Dermis blood vessel endothelial cell (primary cell): ENCODE measurements around the gene PIK3C2G. TPM values are rescaled to one million over a fixed set of nuclear protein-coding genes. Genes with fewer than 3 reads are reported as not detected.

ENCODE experiments used
- DNase-seq: peaks from one replicate; pipeline ENCODE4 v3.0.0; 2010
- total RNA-seq: library from RNA; depleted of rRNA; stranded (reverse); fragments of >200 nt; gene quantifications from 2 replicates; pipeline ENCODE4 v1.2.3, GENCODE V29; 2014

The PIK3C2G gene
- total RNA-seq, 1 donor from 2014 or later, result 1.0 TPM

DNA sequence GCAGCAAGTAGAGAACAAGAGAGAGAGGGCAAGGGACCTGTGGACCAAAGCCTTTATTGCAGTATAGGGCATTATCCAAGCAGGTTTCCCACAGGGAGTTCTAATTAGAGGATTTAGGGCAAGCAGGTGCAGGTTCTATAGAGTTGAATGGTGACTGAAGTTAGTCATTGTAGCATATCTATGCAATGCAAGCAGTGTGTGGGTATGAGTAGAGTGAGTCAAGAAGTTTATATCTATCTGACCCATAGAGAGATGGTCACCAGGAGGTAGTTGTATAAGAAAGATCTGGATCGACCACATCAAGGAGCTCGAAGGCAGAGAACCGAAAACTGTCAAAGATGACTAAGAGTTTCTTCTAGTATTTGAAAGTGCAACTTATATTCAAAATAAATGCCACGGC, 309.2 kb downstream of the PIK3C2G start:
- DNase-seq, result no peak

DNA sequence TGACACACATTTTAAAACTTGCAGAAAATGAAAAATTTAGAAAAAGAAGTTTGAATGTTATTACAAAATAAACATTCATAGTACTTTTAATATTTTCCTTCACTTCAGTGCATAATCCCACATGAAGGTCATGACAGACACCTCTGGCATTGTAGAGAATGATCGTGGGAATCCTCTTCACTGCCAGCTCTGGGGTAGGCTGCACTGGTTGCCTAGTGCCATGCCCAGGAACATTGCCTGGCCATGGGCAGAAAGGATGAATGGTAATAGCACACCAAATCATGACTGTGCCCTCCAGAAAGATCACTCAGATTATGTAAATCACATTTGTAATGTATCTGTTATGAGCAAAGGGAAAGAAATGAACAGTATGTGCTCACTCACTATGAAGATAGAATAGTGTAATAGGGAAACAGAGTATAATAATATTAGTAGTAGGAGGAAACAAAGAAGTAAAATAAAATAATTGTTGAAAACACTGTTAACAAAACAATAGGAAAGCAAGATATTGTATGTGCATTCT, 314.8 kb downstream of the PIK3C2G start:
- no peak for DNase-seq

DNA sequence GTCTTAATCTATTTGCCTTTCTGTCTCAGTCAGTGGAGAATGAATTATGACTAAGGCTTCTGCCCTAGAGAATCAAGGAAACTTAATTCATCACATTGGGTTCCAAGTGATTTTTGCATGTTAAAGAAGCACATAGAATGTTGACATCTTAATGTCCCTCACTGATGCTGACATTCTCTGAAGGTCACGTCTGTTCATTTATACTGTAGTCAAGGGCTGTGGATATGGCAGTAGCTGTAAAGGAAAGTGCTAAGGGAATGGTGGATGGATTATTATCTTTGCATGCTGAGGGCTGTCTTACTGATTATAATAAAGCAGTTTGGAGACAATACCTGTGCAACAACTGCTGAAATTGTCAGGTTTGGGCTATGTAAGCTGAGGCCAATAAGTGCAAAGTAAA, 315.3 kb downstream of the PIK3C2G start:
- DNase-seq, result no peak

DNA sequence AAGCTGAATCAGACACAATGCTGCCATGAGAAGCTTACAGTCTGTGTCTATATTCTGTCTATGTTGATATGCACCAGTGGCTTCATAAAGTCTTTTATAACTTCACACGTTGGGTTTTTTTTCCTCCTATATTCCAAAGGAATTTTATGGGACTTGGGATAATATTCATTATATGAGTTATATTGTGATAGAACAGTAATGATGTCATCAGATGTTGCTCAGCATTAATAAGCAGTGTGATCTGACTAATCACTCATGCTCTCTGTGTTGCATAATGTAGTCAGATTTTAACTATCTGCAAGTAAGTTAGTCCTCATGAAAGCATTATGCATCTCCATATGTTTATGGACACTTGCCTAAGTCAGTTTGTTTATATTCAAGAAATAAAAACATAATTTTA, 316.9 kb downstream of the PIK3C2G start:
- no peak for DNase-seq

DNA sequence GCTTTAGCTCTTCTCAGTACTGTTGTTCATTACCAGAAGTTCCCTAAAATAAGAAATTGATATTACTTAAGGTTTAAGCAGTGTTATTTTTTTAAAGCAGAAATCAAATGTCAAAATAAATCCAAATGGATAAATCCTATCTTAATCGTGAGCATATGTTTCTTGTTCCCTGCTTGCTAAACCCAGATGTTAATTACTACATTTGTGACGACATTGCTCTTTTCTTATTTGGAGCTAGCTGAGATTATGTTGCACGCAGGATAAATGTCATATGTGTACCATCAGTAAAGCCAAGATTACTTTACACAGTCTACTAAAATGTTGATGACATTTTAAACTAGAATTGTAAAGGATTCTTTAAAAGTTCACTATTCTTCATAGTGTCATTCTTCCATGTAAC, 319.0 kb downstream of the PIK3C2G start:
- no peak for DNase-seq

DNA sequence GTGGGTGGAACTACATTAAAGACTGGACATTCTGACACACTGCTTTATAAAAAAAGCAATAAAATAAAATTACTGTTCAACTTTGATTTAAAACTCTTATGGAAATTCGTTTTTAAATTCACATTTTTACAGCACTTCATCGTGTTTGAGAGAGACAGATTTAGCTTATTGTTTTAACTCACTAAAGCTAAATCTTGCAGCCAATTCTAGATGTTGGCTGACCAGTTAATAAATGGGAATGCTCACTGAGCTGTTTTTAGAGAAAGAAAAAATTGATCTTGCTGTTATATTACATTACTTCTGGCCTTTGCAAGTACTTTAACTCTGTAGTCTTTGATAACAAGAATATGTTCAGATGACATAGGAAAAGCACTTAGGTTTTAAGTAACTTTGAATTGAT, 319.4 kb downstream of the PIK3C2G start:
- DNase-seq, result no peak

DNA sequence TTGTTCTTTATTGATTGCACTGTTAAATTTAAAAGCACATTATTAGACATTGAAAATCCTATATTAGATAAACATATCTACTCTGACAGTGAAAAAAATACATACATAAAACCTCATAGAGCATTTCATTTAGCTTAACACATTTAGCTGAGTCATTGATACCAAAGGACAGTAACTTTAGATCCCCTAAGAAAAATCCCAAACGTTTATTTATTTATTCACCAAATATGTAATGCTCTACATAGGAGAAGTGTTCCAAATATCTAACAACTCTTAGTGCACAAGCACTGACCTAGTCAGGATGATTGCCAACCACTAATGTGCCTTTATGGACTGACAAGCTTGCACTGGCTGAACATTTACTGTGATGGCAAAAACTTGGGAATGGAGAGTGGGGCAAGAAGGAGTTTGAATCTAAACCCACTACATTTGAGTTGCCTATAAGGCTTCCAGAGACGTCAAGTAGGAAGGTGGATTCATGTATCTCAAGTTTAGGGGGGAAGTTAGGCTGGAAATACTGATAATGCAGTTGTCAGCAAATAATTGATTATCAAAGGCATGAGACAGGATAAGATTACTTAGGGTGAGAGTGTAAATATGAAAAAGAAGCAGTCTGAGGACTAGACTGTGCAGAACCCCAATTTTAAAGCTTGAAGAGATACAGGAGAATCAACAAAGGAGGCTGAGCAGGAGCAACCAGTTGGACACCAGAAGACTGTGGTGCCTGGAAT, 320.1 kb downstream of the PIK3C2G start:
- no peak for DNase-seq

DNA sequence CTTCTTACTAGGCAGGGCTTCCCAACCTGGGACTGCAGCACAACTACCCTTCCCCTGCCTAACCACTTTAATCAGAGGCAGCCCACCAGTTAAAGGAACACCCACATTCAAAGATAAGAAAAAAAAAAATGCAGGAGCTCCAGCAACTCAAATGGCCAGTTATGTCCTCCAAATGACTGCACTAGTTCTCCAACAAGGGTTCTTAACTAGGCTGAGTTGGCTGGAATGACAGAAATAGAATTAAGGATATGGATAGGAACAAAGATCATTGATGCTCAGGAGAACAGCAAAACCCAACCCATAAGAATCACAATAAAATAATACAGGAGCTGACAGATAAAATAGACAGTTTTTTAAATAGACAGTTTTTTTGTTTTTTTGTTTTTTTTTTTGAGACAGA, 322.3 kb downstream of the PIK3C2G start:
- no peak for DNase-seq

DNA sequence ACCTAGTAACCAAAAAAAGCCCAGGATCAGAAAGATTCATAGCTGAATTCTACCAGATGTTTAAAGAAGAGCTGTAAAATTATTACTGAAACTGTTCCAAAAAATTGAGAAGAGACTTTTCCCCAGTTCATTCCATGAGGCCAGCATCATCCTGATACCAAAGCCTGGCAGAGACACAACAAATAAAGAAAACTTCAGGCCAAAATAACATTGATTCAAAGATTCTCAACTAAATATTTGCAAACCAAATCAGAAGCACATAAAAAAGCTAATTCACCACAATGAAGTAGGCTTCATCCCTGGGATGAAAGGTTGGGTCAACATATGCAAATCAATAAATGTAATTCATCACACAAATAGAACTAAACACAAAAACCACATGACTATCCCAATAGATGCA, 325.3 kb downstream of the PIK3C2G start:
- DNase-seq, result no peak

DNA sequence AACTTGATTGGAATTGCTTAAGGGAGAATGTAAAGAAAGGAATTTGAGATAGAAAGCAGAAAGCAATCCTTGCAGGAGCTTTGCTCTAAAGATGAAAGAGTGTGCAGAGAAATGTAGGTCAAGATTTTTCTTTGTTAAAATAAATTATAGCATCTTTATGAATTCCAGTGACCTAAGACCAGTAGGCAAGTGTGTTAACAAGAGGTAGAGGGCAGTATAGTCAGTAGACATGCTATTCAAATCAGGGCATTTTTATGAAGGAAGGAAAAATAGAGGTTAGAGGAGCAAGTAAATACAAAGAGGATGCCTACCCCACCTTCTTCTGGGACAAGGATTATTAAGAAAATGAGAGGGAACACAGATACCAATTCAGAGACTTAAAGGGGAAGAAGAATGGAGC, 328.0 kb downstream of the PIK3C2G start:
- DNase-seq, result no peak

DNA sequence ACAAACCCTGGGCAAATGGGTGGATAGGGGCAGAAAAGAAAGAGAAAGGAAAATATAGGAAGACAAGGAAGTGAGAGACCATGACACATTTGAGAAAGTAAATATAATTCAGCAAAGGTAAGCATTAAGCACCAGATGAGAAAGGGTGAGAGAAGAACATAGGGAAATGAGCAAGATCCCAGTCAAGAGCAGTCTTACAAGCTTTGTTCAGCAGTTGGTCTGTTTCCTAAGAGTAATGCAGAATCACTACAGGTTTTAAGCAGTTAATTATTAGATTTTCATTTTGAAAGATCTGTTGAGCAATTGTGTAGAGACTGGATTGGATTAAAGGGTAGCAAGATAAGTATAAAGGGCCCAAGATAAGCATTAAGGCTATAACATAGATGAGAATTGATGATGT, 330.2 kb downstream of the PIK3C2G start:
- DNase-seq, result no peak

DNA sequence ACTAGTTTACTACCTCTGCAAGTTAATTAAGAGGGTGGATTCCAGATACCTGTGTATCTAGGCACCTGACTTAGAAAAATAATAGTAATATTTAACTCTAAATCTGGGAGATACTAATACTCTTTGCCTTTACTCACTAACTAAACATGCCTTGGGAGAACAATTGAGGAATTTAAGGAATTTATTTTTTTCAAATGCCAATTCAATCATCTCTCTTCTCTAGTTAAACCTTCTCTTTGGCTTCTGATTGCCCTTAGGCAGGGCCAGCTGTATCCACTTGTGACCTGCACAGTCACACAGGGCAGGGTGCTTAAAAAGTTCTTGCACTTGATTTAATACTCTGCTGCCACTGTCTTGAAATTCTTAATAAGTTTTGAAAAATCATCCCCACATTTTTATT, 334.1 kb downstream of the PIK3C2G start:
- DNase-seq, result no peak

DNA sequence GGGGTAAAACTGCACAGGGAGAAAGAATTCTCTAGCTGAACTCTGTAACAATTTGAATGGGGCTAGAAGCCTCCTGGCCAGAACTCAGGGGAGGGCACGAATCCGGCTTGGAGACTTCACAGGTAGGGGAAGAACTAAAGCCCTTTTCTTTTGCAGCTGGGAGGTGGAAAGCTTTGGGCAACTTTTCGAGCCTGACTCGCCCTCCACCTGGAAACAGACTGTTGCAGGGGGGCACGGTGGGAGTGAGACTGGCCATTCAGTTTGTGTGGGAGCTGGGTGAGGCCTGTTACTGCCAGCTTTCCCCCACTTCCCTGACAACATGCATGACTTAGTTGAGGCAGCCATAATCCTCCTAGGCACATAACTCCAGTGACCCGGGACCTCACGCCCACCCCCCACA, 340.6 kb downstream of the PIK3C2G start:
- no peak for DNase-seq

DNA sequence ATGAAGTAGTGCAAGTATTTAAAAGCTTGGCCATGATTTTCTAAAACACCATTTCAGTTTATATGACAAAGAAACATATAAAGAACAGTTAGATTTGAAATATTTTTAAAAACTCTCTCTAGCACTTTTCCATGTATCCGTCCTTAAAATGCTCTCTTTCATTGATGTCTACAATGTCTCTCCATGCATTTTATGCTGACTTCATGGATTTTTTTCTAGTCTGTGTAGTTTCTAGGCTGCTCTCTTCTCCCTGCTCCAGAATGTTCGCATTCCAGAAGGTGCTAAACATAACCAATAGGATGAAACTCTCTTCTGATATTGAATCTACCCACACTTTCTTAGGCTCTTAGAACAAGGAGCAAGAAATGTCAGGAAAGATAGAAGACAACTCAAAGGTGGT, 351.7 kb downstream of the PIK3C2G start:
- DNase-seq, result no peak

DNA sequence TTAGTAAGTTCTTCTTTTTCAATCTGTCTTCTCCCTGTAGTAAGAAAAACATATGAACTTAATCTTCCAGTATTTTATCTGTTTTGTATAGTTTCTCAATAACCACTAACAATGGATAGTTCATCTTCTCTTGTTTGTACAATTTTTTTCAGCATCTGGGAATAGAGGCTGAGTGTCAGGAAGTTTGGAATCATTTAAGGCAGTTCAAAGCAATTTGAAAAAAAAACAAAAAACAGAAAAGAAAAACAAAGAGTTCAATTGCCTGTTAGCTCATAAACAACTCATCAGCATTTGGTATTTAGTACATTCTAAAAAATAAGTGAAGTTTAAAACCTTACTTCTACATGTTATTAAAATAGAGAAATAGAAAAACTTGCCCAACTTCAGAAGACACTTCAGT, 359.7 kb downstream of the PIK3C2G start:
- DNase-seq, result no peak

DNA sequence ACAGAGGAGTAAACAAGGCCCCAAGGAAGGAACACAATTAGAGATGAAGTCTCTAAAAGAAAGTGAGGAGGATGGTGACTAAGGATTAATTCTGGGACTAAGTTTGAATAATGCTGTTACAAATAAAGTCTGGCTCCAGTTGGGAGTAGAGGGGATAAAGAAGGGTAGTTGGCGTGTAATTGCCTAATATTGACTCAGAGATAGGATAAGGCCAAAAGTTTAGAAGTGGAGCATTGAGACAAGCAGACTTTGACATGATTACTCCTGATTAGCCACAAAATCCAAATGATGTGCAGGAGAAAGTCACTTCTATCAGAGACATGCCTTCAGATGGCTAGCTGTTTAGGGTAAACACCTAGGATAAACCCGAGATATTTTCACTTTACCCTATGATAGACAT, 368.1 kb downstream of the PIK3C2G start:
- DNase-seq, result no peak

DNA sequence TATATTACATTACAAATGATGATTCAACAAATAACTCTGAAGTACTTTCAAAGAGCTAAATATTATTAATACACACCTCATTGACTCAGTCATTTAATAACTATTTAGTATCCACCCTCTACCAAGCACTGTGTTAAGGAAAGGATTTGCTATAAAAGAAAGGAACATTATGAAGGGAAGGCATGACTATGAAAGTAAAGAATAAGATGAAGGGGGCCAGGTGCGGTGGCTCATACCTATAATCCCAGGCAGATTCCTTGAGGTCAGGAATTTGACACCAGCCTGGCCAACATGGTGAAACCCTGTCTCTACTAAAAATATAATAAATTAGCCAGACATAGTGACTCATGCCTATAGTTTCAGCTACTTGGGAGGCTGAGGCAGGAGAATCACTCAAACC, 368.6 kb downstream of the PIK3C2G start:
- no peak for DNase-seq

DNA sequence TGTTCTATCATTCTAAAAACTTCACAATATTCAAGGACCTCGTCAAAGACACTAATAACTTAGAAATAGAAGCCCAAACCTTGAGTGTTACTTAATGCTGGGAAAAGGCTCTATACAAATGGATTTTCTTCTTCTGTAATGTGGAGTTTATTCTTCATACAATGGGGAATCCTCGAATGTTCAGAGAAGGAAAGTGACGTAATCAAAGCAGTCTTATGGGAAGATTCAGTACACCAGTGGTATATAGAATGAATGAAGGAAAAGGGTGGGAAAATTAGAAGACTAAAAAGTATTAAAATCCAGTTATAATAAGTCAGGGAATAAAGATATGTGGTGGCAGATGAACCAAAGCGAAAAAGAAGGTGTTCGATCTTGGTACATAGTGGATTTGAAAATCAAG, 370.0 kb downstream of the PIK3C2G start:
- DNase-seq, result no peak

DNA sequence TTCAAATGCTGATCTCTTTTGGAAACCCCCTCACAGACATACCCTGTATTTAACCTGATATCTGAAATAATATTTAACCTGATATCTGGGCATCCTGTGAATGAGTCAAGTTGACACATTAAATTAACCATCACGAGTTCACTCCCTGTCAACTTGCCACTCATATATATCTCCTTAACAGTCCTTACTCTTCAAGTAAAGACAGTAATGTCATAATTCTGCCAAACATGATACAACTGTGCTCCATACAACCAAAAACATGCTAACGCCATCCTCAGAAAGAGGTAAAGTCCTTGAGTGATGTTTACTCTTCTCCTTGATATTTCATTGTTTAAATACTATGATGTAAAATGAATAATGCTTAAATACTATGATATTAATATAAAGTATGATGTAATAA, 371.5 kb downstream of the PIK3C2G start:
- no peak for DNase-seq

DNA sequence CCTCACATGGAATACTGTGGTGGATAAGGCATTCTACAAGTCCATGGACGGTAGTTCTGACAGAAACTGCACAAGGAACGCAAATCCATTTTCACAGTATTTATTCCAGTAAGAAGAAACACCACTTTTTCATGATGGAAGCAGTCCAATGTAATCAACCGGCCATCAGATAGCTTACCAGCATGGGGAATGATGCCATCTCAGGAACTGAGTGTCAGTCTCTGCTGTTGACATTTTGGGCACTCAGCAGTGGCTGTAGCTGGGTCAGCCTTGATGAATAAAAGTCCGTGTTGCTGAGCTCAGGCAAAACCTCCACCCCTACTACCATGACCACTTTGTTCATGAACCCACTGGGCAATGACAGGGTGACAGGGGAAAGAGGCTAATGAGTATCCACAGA, 373.1 kb downstream of the PIK3C2G start:
- DNase-seq, result no peak

DNA sequence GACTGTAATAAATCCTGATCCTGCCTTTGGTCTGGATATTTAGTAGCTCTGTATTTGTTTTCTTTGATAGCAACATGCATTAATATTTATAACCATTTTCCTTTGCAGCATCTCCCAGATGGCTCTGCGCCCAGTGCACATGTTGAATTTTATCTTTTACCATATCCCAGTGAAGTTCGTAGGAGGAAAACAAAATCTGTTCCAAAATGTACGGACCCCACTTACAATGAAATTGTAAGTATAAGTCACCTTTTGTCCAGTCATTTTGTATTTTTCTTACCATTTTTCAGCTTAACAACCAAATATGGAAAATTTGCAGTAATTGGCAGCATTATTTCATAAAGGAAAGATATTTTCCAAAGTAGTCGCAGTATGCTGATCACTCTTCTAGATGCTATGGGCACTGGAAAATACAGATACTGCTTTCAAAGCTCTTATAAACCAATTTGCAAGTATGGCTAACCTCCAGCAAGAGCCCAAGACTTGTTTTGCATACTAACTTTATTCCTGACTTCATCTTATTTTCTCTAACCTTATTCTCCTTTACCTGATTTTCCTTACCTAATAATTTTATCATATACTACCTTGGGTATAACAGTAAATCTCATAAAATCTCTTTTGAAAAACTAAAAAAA, 379.1 kb downstream of the PIK3C2G start:
- DNase-seq, result no peak

DNA sequence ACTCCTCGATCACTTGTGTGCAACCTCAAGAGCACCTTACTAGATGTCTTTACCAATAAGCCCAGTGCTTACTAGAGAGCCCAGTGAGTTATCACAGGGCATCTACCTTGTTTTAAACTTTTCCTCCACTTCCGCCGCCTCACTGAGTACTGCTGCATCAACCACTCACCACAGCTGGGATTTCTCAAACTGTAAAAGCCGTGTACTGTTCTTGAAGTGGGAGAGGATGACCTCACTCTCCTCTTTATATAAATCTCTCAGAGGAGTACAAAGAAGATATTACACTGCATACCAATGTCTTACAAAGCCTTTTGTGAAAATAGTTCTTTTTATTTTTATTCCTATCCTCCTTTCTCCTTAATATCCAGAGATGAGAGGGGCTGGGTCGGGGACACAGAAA, 382.4 kb downstream of the PIK3C2G start:
- DNase-seq, result no peak

DNA sequence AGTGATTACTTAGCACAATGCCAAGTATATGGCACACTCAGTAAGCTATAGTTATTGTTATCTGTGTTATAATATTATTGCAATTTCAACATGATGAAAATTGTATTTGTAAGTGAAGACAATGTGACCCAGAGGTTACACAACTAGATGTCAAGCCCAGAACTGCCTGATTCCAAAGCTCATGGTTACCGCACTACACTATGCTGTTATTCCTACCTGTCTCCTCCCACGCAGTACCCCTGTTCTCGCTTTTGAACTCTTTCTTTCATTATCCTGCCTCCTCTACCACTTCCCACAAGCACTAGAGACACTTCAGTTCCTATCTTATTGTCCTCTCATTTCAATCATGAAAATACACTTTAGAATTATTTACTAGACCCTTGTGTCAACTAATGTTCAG, 383.2 kb downstream of the PIK3C2G start:
- DNase-seq, result no peak

DNA sequence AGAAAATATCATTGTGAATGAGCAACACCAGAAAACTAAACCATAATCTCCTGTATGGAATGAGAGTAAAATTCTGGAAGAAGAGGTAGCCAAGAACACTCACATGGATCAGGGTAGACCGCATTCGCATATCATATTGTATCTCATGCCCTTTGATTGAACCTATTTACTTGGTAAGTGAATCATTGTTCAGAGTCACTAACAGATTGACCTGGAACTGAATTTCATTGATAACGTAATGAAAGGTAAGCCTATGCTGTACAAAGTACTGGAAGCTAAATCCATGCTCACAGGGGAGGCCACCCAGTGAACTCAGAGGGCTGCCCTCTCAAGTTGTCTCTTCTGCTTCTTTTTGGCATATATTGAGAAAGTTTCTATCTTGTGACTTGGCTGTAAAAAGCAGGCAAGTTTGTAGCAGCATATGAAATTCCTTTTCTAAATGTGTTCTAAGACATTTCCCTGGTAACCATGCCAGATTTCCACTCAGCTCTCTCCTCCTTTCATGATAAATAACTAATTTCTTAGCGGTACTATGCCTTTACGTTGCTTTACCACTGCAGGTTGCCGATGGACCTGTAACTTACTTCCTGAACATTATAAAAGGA, 385.1 kb downstream of the PIK3C2G start:
- DNase-seq, result no peak
